ENCODE measurements around the gene OR11H6. TPM values are rescaled to one million over a fixed set of nuclear protein-coding genes. Genes with fewer than 3 reads are reported as not detected.
A peak's percentile ranks its signal among the peaks of the same experiment; 100 is the strongest.

The OR11H6 gene
- total and polyA plus RNA-seq, 9 of the 15 experiments (the other 6 are each of a cell fraction or from before 2014, with no cell fraction given) = not detected

DNA sequence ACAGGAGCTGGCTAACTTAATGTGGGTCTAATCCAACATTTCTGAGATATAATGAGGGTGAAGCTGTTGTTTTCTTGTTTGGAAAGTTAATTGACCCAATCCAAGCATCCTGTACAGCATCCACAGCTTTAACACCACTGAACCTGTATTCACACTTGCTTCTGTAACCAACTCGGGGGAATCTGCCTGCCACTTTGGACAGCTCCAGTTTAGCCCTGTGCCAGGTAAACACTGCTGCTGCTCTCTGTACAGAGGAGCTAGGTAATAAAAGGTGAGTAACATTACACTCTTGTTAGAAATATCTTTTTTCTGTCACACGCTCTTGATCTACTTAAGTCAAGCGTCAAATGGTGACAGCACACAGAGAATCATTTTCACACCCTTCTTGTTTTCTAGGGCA lies 32.1 kb upstream of the OR11H6 start:
- no TSS peak for BruUV-seq (replicated peaks)
- no peak for FAIRE-seq
- CTCF ChIA-PET (ENCODE audit: low intra/inter-chr PET ratio) = no interaction called here

More for the DNA sequence above, 32.1 kb upstream of the OR11H6 start:
- Histone ChIP-seq H3K4me2 (ENCODE audit: insufficient read depth, low read length) (no peak overlapping the region), H3K9me3 (replicated peaks; ENCODE audit: control insufficient read depth, insufficient read depth, low read depth, low read length) (no peaks in the 10 kb centered on the region), H3K27ac (ENCODE audit: extremely low read depth, low read depth, low read length) (no peak overlapping the region), H3K27me3 (ENCODE audit: control insufficient read depth in 2 of 2, insufficient read depth in 2 of 2, low read length in 2 of 2) (no peaks in the 10 kb centered on the region), H3K4me1 (replicated peaks in 1 of 2; ENCODE audit: control insufficient read depth in 2 of 2, insufficient read depth in 2 of 2, low read length in 2 of 2) (peaks cover 4 to 11% of the 10 kb centered on the region in 2 experiments; a peak in 3 of 5 replicates), H3K9me1 (ENCODE audit: control insufficient read depth, insufficient read depth, low read length) (no peaks in the 10 kb centered on the region), H3K9ac (ENCODE audit: insufficient read depth in 1 of 2, low read depth in 2 of 2, low read length in 2 of 2) (no peak overlapping the region), H3K36me3 (ENCODE audit: control insufficient read depth, insufficient read depth, low read length) (no peaks in the 10 kb centered on the region), H3K79me2 (ENCODE audit: control insufficient read depth, insufficient read depth, low read length) (no peaks in the 10 kb centered on the region), H4K20me1 (replicated peaks; ENCODE audit: control insufficient read depth, insufficient read depth, low read length) (no peaks in the 10 kb centered on the region), H2AFZ (ENCODE audit: low read depth, low read length) (0 out of 2 replicates have a peak overlapping the region, but pooled peaks have one; percentile 24), H3K4me3 (no peak overlapping the region)
- POLR2A ChIA-PET = interaction anchor here (0.7 to 0.8 kb wide), 3 partner anchors 9 to 338 kb away, joined by 3 to 4 read pairs (median 3); no protein-coding TSS in a partner anchor
- WGBS (ENCODE audit: insufficient coverage, low coverage, missing lambda C conversion rate) = 68% methylated on average over 2 of the region's 3 CpGs
- DNase-seq (ENCODE audit: extremely low read depth in 1 of 4, low spot score in 3 of 4) (no peak), ATAC-seq (no peak)
- no peak for TF ChIP-seq ZKSCAN8 (CRISPR knock-in tag; IDR thresholded peaks at IDR 0.05)
- no peak for TF ChIP-seq MTA1 (IDR thresholded peaks at IDR 0.05; ENCODE audit: borderline replicate concordance)
- TF ChIP-seq, protein P1, sequence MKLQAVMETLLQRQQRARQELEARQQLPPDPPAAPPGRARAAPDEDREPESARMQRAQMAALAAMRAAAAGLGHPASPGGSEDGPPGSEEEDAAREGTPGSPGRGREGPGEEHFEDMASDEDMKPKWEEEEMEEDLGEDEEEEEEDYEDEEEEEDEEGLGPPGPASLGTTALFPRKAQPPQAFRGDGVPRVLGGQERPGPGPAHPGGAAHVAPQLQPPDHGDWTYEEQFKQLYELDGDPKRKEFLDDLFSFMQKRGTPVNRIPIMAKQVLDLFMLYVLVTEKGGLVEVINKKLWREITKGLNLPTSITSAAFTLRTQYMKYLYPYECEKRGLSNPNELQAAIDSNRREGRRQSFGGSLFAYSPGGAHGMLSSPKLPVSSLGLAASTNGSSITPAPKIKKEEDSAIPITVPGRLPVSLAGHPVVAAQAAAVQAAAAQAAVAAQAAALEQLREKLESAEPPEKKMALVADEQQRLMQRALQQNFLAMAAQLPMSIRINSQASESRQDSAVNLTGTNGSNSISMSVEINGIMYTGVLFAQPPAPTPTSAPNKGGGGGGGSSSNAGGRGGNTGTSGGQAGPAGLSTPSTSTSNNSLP (IDR thresholded peaks at IDR 0.05; ENCODE audit: borderline replicate concordance, low read depth, low read length) = no peak
- no peak for TF ChIP-seq JUND (IDR thresholded peaks at IDR 0.05; ENCODE audit: borderline replicate concordance, low read depth, low read length)
- no peak for TF ChIP-seq JUND (tag; IDR thresholded peaks at IDR 0.05; ENCODE audit: borderline replicate concordance, low read depth, low read length)
- no peak for TF ChIP-seq SIN3B (IDR thresholded peaks at IDR 0.05; ENCODE audit: low read depth)
- TF ChIP-seq, protein P2, sequence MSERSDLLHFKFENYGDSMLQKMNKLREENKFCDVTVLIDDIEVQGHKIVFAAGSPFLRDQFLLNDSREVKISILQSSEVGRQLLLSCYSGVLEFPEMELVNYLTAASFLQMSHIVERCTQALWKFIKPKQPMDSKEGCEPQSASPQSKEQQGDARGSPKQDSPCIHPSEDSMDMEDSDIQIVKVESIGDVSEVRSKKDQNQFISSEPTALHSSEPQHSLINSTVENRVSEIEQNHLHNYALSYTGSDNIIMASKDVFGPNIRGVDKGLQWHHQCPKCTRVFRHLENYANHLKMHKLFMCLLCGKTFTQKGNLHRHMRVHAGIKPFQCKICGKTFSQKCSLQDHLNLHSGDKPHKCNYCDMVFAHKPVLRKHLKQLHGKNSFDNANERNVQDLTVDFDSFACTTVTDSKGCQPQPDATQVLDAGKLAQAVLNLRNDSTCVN (CRISPR knock-in tag; IDR thresholded peaks at IDR 0.05) = no peak
- in situ Hi-C loops (cut with MboI) = no loop called here
- intact Hi-C loops (cut with micrococcal nuclease) = no loop called here
